Endothelial cell of umbilical vein (primary cell): ENCODE measurements around the gene CLASRP. TPM values are rescaled to one million over a fixed set of nuclear protein-coding genes. Genes with fewer than 3 reads are reported as not detected.

ENCODE experiments used
- BruUV-seq: library from RNA; stranded (reverse); fragments of 400-500 nt; replicated peaks from 2 replicates; lab custom pipeline; 2021; lab: Mats Ljungman, UMichigan
- CTCF ChIA-PET: fragments of 300-600, 350-600 bp; sonication (Branson Sonifier 250); formaldehyde crosslinking; loops from one replicate; lab custom pipeline; 2021; ENCODE audit warnings: antibody characterized with exemption, inconsistent platforms; lab: Charles Lee
- POLR2A ChIA-PET: fragments of 300-600, 350-600 bp; sonication (Branson Sonifier 250); formaldehyde crosslinking; loops from one replicate; lab custom pipeline; 2021; ENCODE audit warnings: antibody characterized with exemption, inconsistent platforms; lab: Charles Lee
- DNase-seq: peaks from one replicate; pipeline ENCODE4 v3.0.0-alpha.2; 2011; ENCODE audit warnings: low read depth, low spot score
- FAIRE-seq: peaks from 2 replicates; lab custom pipeline; 2011; peaks lifted over from hg19 to GRCh38; lab: Jason Lieb, UNC
- H2AFZ ChIP-seq: 2 replicates; pipeline ENCODE4 v1.6.0; 2012; ENCODE audit warnings: low read depth, low read length, control low read depth, inconsistent platforms
- H3K27ac ChIP-seq: 2 replicates; pipeline ENCODE4 v1.5.1; 2011; ENCODE audit warnings: low read depth, mild to moderate bottlenecking, control low read depth, low read length, moderate library complexity; ENCODE audit not compliant: insufficient read depth
- H3K27me3 ChIP-seq, 2 experiments: 2 replicates each; pipeline versions ENCODE4 v1.6.0 to v1.6.1; 2011; ENCODE audit warnings: low read length in 2 of 2, mixed read lengths in 1 of 2; ENCODE audit not compliant: control insufficient read depth in 2 of 2, insufficient read depth in 2 of 2
- H3K36me3 ChIP-seq, 2 experiments: 2 replicates in 1 of 2; 3 replicates in 1 of 2; pipeline ENCODE4 v1.5.1; 2011; ENCODE audit warnings: low read length in 2 of 2, mild to moderate bottlenecking in 1 of 2, moderate library complexity in 1 of 2; ENCODE audit not compliant: control insufficient read depth in 2 of 2, insufficient read depth in 2 of 2; ENCODE audit errors: extremely low read depth in 1 of 2
- H3K4me1 ChIP-seq: 3 replicates; pipeline ENCODE4 v1.5.1; 2011; ENCODE audit warnings: mild to moderate bottlenecking, low read length; ENCODE audit not compliant: control insufficient read depth, insufficient read depth; ENCODE audit errors: extremely low read depth
- H3K4me2 ChIP-seq: 2 replicates; pipeline ENCODE4 v1.6.1; 2011; ENCODE audit warnings: low read length, control low read depth, mixed read lengths; ENCODE audit not compliant: insufficient read depth
- H3K4me3 ChIP-seq, 3 experiments: fragments of 200-600 bp in 1 of 3; sonication (generic), shearing (Covaris generic) in 1 of 3; replicated peaks in 1 of 3; 2 replicates each; pipeline ENCODE4 v1.5.1; 2011 to 2016; ENCODE audit warnings: control low read depth in 3 of 3, low read length in 3 of 3, mild to moderate bottlenecking in 2 of 3, inconsistent platforms in 1 of 3, low read depth in 1 of 3, moderate library complexity in 1 of 3; ENCODE audit not compliant: insufficient read depth in 1 of 3
- H3K79me2 ChIP-seq: 2 replicates; pipeline ENCODE4 v1.6.0; 2012; ENCODE audit warnings: low read length, inconsistent platforms; ENCODE audit not compliant: control insufficient read depth, insufficient read depth
- H3K9ac ChIP-seq: replicated peaks from 2 replicates; pipeline ENCODE3; 2011; ENCODE audit warnings: low read length, control low read depth; ENCODE audit not compliant: insufficient read depth; ENCODE audit errors: extremely low read depth
- H3K9me1 ChIP-seq: replicated peaks from 3 replicates; pipeline ENCODE4 v1.6.0; 2011; ENCODE audit warnings: mild to moderate bottlenecking, low read length; ENCODE audit not compliant: control insufficient read depth, insufficient read depth; ENCODE audit errors: extremely low read depth
- H3K9me3 ChIP-seq: replicated peaks from 2 replicates; pipeline ENCODE4 v1.5.1; 2012; ENCODE audit warnings: low read length, inconsistent platforms; ENCODE audit not compliant: control insufficient read depth, insufficient read depth
- H4K20me1 ChIP-seq: replicated peaks from 2 replicates; pipeline ENCODE3; 2011; ENCODE audit warnings: mild to moderate bottlenecking, low read length; ENCODE audit not compliant: control insufficient read depth, insufficient read depth; ENCODE audit errors: extremely low read depth
- CTCF ChIP-seq, 2 donors: IDR thresholded peaks; 1 replicate in 1 of 2; 2 replicates in 1 of 2; pipeline ENCODE4 v1.5.1; 2011; ENCODE audit warnings: low read length in 2 of 2, mild to moderate bottlenecking in 2 of 2, moderate library complexity in 2 of 2, control low read depth in 1 of 2, inconsistent platforms in 1 of 2, low read depth in 1 of 2; ENCODE audit not compliant: insufficient read depth in 1 of 2; ENCODE audit errors: extremely low read depth in 1 of 2
- EZH2 ChIP-seq: IDR thresholded peaks from 2 replicates; pipeline ENCODE4 v1.6.1; 2012; ENCODE audit warnings: borderline replicate concordance, low read depth, mild to moderate bottlenecking, moderate library complexity, low read length, inconsistent platforms; ENCODE audit not compliant: severe bottlenecking
- FOS ChIP-seq: IDR thresholded peaks from 2 replicates; pipeline ENCODE4 v1.6.1; 2011; ENCODE audit warnings: mild to moderate bottlenecking, low read length, moderate library complexity, borderline replicate concordance; ENCODE audit not compliant: insufficient read depth
- GATA2 ChIP-seq: IDR thresholded peaks from 2 replicates; pipeline ENCODE4 v1.7.0; 2011; ENCODE audit warnings: low read depth, mild to moderate bottlenecking, moderate library complexity, mixed read lengths, low read length; ENCODE audit not compliant: insufficient read length, insufficient read depth
- JUN ChIP-seq: IDR thresholded peaks from 2 replicates; pipeline ENCODE4 v1.6.1; 2011; ENCODE audit warnings: borderline replicate concordance, low read depth; ENCODE audit not compliant: insufficient read length, insufficient read depth
- MAX ChIP-seq: IDR thresholded peaks from 2 replicates; pipeline ENCODE4 v1.6.1; 2011; ENCODE audit not compliant: insufficient read depth, insufficient read length
- MYC ChIP-seq: IDR thresholded peaks from one replicate; pipeline ENCODE4 v1.6.1; 2011; ENCODE audit warnings: mild to moderate bottlenecking, low read depth, low read length
- POLR2A ChIP-seq: IDR thresholded peaks from 2 replicates; pipeline ENCODE4 v1.6.1; 2012; ENCODE audit warnings: low read depth, mild to moderate bottlenecking, control low read depth, low read length
- POLR2AphosphoS5 ChIP-seq: IDR thresholded peaks from 2 replicates; pipeline ENCODE4 v1.6.1; 2012; ENCODE audit warnings: low read depth, mild to moderate bottlenecking, control low read depth, low read length, moderate library complexity; ENCODE audit not compliant: insufficient read depth
- dilution Hi-C: fragments of 300-500 bp; cut with MboI; formaldehyde crosslinking; loops from one replicate; pipeline ENCODE4 v1.15.0; 2019; ENCODE audit warnings: low sequenced_read_pairs; ENCODE audit not compliant: extremely low pct_ligation_motif_present
- intact Hi-C: fragments of 100-400 bp; cut with micrococcal nuclease; formaldehyde crosslinking; loops from one replicate; pipeline ENCODE4 v1.10.0; 2022
- polyA plus RNA-seq, 4 experiments: library from polyadenylated mRNA; depleted of rRNA in 3 of 4; stranded (reverse) in 3 of 4; unstranded in 1 of 4; fragments of >200 nt; gene quantifications; 2 replicates each; pipeline versions ENCODE4 v1.2.1 to v1.2.3, GENCODE V29; 2011 to 2012; ENCODE audit warnings: missing spikeins in 1 of 4
- total RNA-seq: library from RNA; stranded (reverse); gene quantifications from 2 replicates; pipeline ENCODE4 v1.2.3, GENCODE V29; 2021

CLASRP gene
- total and polyA plus RNA-seq, 2 donors (not counting 3 experiments of a cell fraction or from before 2014, with no cell fraction given), result 40.7 to 70.7 TPM

GRCh38 chr19:45049073-45049736 lies 10.4 kb downstream of the CLASRP start:
- peaks cover 57% of the 10 kb centered on the region for H3K79me2 ChIP-seq
- CTCF ChIA-PET, result interaction anchor here (1.5 kb wide), 1 partner anchor 10 kb away, joined by 11 read pairs; no protein-coding TSS in a partner anchor

More at GRCh38 chr19:45049073-45049736, 10.4 kb downstream of the CLASRP start:
- Histone ChIP-seq H4K20me1 (no peaks in the 10 kb centered on the region), H3K4me2 (no peak overlapping the region), H2AFZ (no peak overlapping the region), H3K4me1 (no peaks in the 10 kb centered on the region), H3K27ac (no peak overlapping the region), H3K27me3 (no peaks in the 10 kb centered on the region), H3K36me3 (peaks cover 8 to 23% of the 10 kb centered on the region in 2 experiments), H3K9me3 (no peaks in the 10 kb centered on the region), H3K9ac (no peak overlapping the region), H3K4me3 (no peak overlapping the region), H3K9me1 (no peaks in the 10 kb centered on the region)
- no peak for FAIRE-seq
- dilution Hi-C loops (no loop called here), intact Hi-C loops (no loop called here)
- TF ChIP-seq CTCF (IDR thresholded peaks at IDR 0.05; ENCODE audit: extremely low read depth in 1 of 2, insufficient read depth in 1 of 2, low read depth in 1 of 2, low read length in 2 of 2) (no peak), EZH2 (no peak), POLR2AphosphoS5 (no peak), GATA2 (no peak), JUN (no peak), MYC (no peak), FOS (no peak), POLR2A (no peak), MAX (no peak)
- POLR2A ChIA-PET, result no interaction called here
- DNase-seq, result no peak
- no TSS peak for BruUV-seq
